ENCODE results near the gene MPIG6B.

MPIG6B gene, protein sequence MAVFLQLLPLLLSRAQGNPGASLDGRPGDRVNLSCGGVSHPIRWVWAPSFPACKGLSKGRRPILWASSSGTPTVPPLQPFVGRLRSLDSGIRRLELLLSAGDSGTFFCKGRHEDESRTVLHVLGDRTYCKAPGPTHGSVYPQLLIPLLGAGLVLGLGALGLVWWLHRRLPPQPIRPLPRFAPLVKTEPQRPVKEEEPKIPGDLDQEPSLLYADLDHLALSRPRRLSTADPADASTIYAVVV

DNA sequence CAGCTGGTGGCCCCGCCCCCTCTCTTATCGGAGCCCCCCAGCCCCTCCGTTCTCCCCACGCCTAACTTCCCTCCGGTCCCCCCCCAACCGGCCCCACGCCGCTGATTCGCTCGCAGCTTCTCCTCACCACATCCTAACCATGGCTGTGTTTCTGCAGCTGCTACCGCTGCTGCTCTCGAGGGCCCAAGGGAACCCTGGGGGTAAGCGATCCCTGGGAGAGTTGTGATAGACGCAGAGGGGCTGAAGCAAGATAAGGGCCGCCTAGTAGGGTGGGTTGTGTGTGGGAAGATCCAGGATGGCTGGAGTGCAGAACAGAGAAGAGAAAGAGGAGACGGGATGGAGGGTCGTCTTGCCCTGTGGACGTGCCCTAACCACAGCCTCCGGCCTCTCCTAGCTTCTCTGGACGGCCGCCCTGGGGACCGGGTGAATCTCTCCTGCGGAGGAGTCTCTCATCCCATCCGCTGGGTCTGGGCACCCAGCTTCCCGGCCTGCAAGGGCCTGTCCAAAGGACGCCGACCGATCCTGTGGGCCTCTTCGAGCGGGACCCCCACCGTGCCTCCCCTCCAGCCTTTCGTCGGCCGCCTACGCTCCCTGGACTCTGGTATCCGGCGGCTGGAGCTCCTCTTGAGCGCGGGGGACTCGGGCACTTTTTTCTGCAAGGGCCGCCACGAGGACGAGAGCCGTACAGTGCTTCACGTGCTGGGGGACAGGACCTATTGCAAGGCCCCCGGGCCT is at the start of gene MPIG6B:
TSS of gene MPIG6B (plus strand) at position 129 of the 735 bp plus-strand sequence. CDS start at position 140, 11 bp downstream.
- no peak within 1 kb of the TSS for H3K27ac ChIP-seq
- peaks cover 12% of the 10 kb centered on the region for H3K27me3 ChIP-seq
- TF ChIP-seq, protein P1, sequence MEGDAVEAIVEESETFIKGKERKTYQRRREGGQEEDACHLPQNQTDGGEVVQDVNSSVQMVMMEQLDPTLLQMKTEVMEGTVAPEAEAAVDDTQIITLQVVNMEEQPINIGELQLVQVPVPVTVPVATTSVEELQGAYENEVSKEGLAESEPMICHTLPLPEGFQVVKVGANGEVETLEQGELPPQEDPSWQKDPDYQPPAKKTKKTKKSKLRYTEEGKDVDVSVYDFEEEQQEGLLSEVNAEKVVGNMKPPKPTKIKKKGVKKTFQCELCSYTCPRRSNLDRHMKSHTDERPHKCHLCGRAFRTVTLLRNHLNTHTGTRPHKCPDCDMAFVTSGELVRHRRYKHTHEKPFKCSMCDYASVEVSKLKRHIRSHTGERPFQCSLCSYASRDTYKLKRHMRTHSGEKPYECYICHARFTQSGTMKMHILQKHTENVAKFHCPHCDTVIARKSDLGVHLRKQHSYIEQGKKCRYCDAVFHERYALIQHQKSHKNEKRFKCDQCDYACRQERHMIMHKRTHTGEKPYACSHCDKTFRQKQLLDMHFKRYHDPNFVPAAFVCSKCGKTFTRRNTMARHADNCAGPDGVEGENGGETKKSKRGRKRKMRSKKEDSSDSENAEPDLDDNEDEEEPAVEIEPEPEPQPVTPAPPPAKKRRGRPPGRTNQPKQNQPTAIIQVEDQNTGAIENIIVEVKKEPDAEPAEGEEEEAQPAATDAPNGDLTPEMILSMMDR (IDR thresholded peaks at IDR 0.05), result no peak
- peaks cover 20% of the 10 kb centered on the region for H3K36me3 ChIP-seq
- no peak within 1 kb of the TSS for H3K4me3 ChIP-seq (ENCODE audit: low read depth in 1 of 2, low read length in 1 of 2)
- no peaks in the 10 kb centered on the region for H3K9me3 ChIP-seq
- H3K4me1 ChIP-seq (ENCODE audit: control insufficient read depth in 1 of 2, insufficient read depth in 1 of 2, low read depth in 1 of 2, low read length in 1 of 2), result peaks cover 28 to 29% of the 10 kb centered on the region in 2 experiments

DNA sequence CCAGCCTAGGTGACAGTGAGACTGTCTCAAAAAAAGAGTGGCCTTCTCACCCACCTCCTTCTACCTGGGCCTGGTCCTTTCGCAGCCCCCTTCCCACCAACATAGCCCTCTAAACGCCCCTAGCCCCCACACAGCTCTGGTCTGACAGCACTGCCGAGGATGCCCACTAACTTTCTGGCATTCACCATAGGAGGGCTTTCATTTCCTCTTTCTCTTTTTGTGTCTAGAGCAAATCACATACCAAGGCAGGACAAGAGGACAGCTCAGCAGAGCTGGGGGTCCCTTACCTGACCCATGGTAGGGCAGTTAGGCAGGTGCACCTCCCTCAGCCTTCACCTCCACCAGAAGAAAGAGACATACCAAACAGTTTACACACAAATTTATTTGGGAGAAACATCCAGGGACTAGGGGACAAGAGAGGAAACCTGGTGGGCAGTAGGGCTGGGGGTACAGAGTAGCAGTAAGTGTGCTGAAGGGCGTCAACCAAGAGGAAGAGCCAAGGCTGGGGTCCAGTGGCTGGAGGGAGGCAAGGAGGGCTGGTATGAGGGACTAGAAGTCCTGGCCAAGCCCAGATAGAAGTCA is 46.8 kb upstream of the MPIG6B start:
- Histone ChIP-seq H3K4me3 (ENCODE audit: low read depth in 1 of 2, low read length in 1 of 2) (no peak overlapping the region), H3K36me3 (peaks cover 32% of the 10 kb centered on the region), H3K27me3 (peaks cover 2% of the 10 kb centered on the region), H3K27ac (no peak overlapping the region), H3K9me3 (no peaks in the 10 kb centered on the region), H3K4me1 (ENCODE audit: control insufficient read depth in 1 of 2, insufficient read depth in 1 of 2, low read depth in 1 of 2, low read length in 1 of 2) (peaks cover 10 to 12% of the 10 kb centered on the region in 2 experiments)
- TF ChIP-seq, protein P1 (IDR thresholded peaks at IDR 0.05), result no peak

DNA sequence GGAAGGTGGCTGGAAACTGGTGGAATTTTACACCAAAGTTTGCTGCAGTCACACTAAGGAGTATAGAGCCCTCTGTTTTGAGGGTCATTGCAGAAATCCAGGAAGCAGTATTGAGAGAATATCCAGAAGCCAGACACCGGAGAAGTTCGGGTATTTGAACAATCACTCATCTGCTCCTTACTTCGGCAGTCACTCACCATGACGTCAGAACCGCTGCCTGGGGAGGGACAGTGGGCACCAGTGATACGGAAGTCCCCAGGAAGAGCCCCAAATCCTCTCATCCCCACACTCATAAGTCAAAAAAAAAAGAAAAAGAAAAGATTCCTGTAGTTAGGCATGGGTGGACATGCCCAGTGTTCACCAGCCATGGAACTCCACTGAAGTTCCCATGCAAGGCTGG is 46.3 kb upstream of the MPIG6B start:
- Histone ChIP-seq H3K9me3 (no peaks in the 10 kb centered on the region), H3K4me3 (ENCODE audit: low read depth in 1 of 2, low read length in 1 of 2) (no peak overlapping the region), H3K4me1 (ENCODE audit: control insufficient read depth in 1 of 2, insufficient read depth in 1 of 2, low read depth in 1 of 2, low read length in 1 of 2) (peaks cover 13 to 16% of the 10 kb centered on the region in 2 experiments), H3K36me3 (peaks cover 27% of the 10 kb centered on the region), H3K27me3 (peaks cover 7% of the 10 kb centered on the region), H3K27ac (no peak overlapping the region)
- TF ChIP-seq, protein P1 (IDR thresholded peaks at IDR 0.05), result no peak

DNA sequence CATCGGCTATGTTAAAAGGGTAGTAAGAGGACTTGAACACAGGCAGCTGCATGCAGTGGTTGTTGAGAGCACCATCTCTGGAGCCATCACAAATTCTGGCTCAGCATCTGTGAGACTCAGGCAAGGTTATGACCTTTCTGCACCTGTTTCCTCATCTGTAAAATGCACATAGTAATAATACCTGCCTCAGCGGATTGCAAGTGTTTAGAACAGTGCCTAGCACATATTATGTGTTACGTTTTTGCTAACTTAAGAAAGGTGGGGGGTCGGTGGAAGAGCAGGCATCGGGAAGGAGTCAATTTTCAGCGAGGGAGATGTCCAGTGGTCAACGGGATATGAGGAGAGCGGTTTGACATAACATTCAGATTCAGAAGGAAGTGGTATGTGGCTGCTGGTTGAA is 45.2 kb upstream of the MPIG6B start:
- H3K4me3 ChIP-seq (ENCODE audit: low read depth in 1 of 2, low read length in 1 of 2), result no peak overlapping the region
- H3K27ac ChIP-seq, result no peak overlapping the region
- peaks cover 19% of the 10 kb centered on the region for H3K36me3 ChIP-seq
- peaks cover 15% of the 10 kb centered on the region for H3K27me3 ChIP-seq
- TF ChIP-seq, protein P1 (IDR thresholded peaks at IDR 0.05), result no peak
- H3K4me1 ChIP-seq (ENCODE audit: control insufficient read depth in 1 of 2, insufficient read depth in 1 of 2, low read depth in 1 of 2, low read length in 1 of 2), result peaks cover 16% of the 10 kb centered on the region in 2 experiments
- H3K9me3 ChIP-seq, result no peaks in the 10 kb centered on the region

DNA sequence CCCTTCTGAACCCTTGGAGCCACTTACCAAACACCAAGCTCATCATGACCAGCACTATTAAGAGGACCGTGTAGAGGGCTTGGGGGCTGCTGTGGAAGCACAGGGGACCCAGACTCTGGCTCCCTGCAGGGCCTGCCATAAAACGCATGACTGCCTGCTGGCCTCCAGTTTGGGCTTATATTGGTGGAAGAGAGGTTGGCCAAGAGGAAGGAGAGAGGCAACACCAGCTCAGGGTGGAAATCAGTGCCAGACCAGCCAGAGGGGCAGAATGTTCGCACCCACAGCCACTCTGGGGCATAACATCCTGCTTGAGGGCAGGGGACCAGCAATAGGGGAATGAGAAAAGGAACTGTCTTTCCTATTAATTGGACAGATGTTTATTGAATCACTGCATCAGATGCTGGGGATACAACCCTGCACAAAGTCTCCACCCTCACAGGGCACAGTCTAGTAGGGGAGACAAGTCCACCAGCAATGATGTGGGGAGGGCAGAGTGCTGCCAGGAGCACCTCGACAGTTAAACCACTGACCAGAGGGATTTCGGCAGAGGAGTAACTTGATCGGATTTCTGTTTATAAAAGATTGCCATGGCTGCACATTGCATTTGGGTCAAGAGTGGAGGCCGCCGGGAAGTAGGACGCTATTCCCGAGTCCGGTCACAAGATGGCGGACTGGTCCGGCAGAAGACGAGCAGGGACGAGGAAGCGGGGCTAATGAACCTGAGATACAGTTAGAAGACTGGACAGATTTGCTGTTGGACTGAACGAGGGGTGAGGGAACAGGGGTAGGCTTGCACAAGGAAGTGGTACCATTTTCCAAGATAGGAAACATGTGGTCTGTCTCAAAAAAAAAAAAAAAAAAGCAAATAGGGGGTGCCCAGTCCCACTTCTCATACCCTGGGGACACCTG is 42.7 kb upstream of the MPIG6B start, which contains the start of gene LY6G5C:
TSS of gene LY6G5C (minus strand) at position 842 of the 909 bp plus-strand sequence. CDS start at position 148, 694 bp downstream.
- Histone ChIP-seq H3K4me3 (ENCODE audit: low read depth in 1 of 2, low read length in 1 of 2) (peak within 1 kb of the TSS; percentile 65 to 72), H3K36me3 (peaks cover 27% of the 10 kb centered on the region), H3K4me1 (ENCODE audit: control insufficient read depth in 1 of 2, insufficient read depth in 1 of 2, low read depth in 1 of 2, low read length in 1 of 2) (peaks cover 16 to 20% of the 10 kb centered on the region in 2 experiments), H3K9me3 (no peaks in the 10 kb centered on the region), H3K27me3 (peaks cover 19% of the 10 kb centered on the region), H3K27ac (peak within 1 kb of the TSS; percentile 40)
- TF ChIP-seq, protein P1 (IDR thresholded peaks at IDR 0.05), result peak; percentile 79
